ENCODE data around the gene SH3BP5. TPM values are rescaled to one million over a fixed set of nuclear protein-coding genes. Genes with fewer than 3 reads are reported as not detected.

Gene SH3BP5
- total RNA-seq, 2 experiments from 2014 or later, result 2.0 to 2.4 TPM

DNA sequence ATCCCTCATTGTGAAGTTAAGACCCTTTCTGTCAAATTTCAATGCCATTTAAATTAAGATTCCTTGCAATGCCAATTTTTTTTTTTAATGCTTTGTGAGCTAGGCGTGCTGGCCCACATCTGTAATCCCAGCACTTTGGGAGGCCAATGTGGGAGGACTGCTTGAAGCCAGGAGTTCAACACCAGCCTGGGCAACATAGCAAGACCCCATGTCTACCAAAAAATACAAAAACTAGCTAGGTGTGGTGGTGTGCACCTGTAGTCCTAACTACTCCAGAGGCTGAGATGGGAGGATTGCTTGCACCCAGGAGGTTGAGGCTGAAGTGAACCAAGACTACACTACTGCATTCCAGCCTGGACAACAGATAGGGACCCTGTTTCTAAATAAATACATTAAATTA is 5.6 kb upstream of the SH3BP5 start:
- ATAC-seq, result no peak
- POLR2A ChIA-PET, result interaction anchor here (1.8 kb wide), 1 partner anchor 14 kb away, joined by 4 read pairs; no protein-coding TSS in a partner anchor
- CTCF ChIA-PET, result interaction anchor here (0.6 kb wide), 1 partner anchor 219 kb away, joined by 4 read pairs; no protein-coding TSS in a partner anchor
- no peak for DNase-seq
- Mint-ChIP-seq H3K27ac (no peak overlapping the region), H3K4me1 (ENCODE audit: low read depth) (peaks cover 9% of the 10 kb centered on the region), H3K9me3 (no peaks in the 10 kb centered on the region), H3K27me3 (no peaks in the 10 kb centered on the region), H3K36me3 (ENCODE audit: low read depth) (no peaks in the 10 kb centered on the region), H3K4me3 (no peak overlapping the region)
- intact Hi-C loops (cut with micrococcal nuclease), result no loop called here
- TF ChIP-seq CTCF (IDR thresholded peaks at IDR 0.05), result no peak

DNA sequence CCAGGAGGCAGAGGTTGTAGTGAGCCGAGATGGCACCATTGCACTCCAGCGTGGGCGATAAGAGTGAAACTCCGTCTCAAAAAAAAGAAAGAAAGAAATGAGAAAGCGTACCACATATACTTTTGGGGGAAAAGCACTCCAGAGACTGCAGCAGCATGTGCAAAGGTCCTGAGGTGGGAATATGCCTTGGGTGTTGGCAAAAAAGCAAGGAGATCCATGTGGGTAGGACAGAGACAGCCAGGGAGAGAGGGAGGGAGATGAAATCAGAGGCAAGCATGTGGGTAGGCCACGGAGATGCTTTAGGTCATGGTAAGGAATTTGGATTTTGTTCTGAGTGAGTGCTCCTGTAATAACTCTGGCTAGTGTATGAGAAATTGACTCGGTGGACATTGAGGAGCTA is 3.7 kb upstream of the SH3BP5 start:
- Mint-ChIP-seq H3K36me3 (ENCODE audit: low read depth) (no peaks in the 10 kb centered on the region), H3K27ac (no peak overlapping the region), H3K27me3 (no peaks in the 10 kb centered on the region), H3K9me3 (no peaks in the 10 kb centered on the region), H3K4me1 (ENCODE audit: low read depth) (peaks cover 19% of the 10 kb centered on the region), H3K4me3 (no peak overlapping the region)
- no peak for TF ChIP-seq CTCF (IDR thresholded peaks at IDR 0.05)
- intact Hi-C loops (cut with micrococcal nuclease), result no loop called here
- DNase-seq, result no peak
- no peak for ATAC-seq
- ChIA-PET CTCF (interaction anchor here (1.3 kb wide), 1 partner anchor 68 kb away, joined by 6 read pairs; no protein-coding TSS in a partner anchor), POLR2A (interaction anchor here (1.2 kb wide), 1 partner anchor 64 kb away, joined by 3 read pairs; no protein-coding TSS in a partner anchor)

DNA sequence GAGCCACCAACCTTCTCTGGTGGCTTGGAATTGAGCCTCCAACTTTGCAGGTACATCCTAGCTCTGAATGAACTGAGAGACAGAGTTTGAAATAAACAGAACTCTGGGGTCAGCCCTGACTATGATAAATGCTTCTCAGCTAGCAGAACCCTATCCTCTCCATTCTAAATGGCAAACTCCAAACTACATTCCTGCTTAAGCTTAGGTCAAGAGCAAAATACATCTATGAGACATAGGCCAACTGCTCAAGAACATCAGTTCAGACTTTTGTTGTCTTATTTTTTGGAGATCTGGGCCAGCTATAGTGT is 1.5 kb upstream of the SH3BP5 start:
- ATAC-seq (no peak), DNase-seq (no peak)
- no peak for TF ChIP-seq CTCF (IDR thresholded peaks at IDR 0.05)
- Mint-ChIP-seq H3K27me3 (peaks cover 6% of the 10 kb centered on the region), H3K27ac (no peak overlapping the region), H3K9me3 (no peaks in the 10 kb centered on the region), H3K4me1 (ENCODE audit: low read depth) (peaks cover 35% of the 10 kb centered on the region), H3K4me3 (no peak overlapping the region), H3K36me3 (ENCODE audit: low read depth) (peaks cover 2% of the 10 kb centered on the region)
- intact Hi-C loops (cut with micrococcal nuclease), result loop anchor here (2.0 to 5.0 kb wide), 2 partner anchors 27 to 67 kb away; no protein-coding TSS in a partner anchor
- CTCF ChIA-PET, result interaction anchor here (0.9 to 8.0 kb wide), 13 partner anchors 10 to 216 kb away, joined by 3 to 122 read pairs (median 3); no protein-coding TSS in a partner anchor
- POLR2A ChIA-PET, result interaction anchor here (1.1 to 1.6 kb wide), 3 partner anchors 17 to 65 kb away, joined by 3 to 8 read pairs (median 3); no protein-coding TSS in a partner anchor

GRCh38 chr3:15333099-15333955 is 941 bp upstream of the SH3BP5 start:
- Mint-ChIP-seq H3K36me3 (ENCODE audit: low read depth) (peaks cover 2% of the 10 kb centered on the region), H3K9me3 (no peaks in the 10 kb centered on the region), H3K4me3 (peak overlapping the region; percentile 76), H3K27me3 (peaks cover 6% of the 10 kb centered on the region), H3K27ac (no peak overlapping the region), H3K4me1 (ENCODE audit: low read depth) (peaks cover 39% of the 10 kb centered on the region)
- ATAC-seq (no peak), DNase-seq (no peak)
- no peak for TF ChIP-seq CTCF (IDR thresholded peaks at IDR 0.05)
- intact Hi-C loops (cut with micrococcal nuclease), result loop anchor here (2.0 to 5.0 kb wide), 2 partner anchors 27 to 66 kb away; no protein-coding TSS in a partner anchor
- CTCF ChIA-PET, result interaction anchor here (0.6 to 8.0 kb wide), 38 partner anchors 8 to 216 kb away, joined by 3 to 122 read pairs (median 4); no protein-coding TSS in a partner anchor
- POLR2A ChIA-PET, result interaction anchor here (1.0 to 1.9 kb wide), 6 partner anchors 13 to 64 kb away, joined by 3 to 10 read pairs (median 4); no protein-coding TSS in a partner anchor
